ENCODE results near the gene MTA1. TPM values are rescaled to one million over a fixed set of nuclear protein-coding genes. Genes with fewer than 3 reads are reported as not detected.

Gene MTA1
- total and polyA plus RNA-seq, 11 donors = 71.8 to 191 (median 109) TPM

- DNase-seq = no peak
- WGBS, 4 donors = 60 to 63% (median 61%) methylated on average over 14 to 15 of the region's 15 CpGs
- ATAC-seq = no peak
- no peaks in the 10 kb centered on the region for H3K9me3 ChIP-seq
- TF ChIP-seq CTCF (IDR thresholded peaks at IDR 0.05) (no peak), POLR2A (IDR thresholded peaks at IDR 0.05) (no peak)
- H3K4me1 ChIP-seq = peaks cover 25 to 92% (median 81%) of the 10 kb centered on the region in 12 donors
- peak overlapping the region; percentile 94 to 100 (median 97) for H3K27ac ChIP-seq
- H3K27me3 ChIP-seq = peaks cover 0 to 21% (median 0%) of the 10 kb centered on the region in 9 donors
- H3K36me3 ChIP-seq = peaks cover 0 to 22% (median 15%) of the 10 kb centered on the region in 9 donors
- intact Hi-C loops (cut with DNase I) = loop anchor here in 1 of 10 donors (10.0 kb wide), 1 partner anchor 65 kb away; the partner anchor contains the start of gene MTA1
- H3K4me3 ChIP-seq = peak overlapping the region in 3 of 12 donors; percentile 38 to 54 (median 54)
Measured at GRCh38 chr14:105480199-105480746, 60.6 kb downstream of the MTA1 start.

- intact Hi-C loops (cut with DNase I) = loop anchor here in 1 of 10 donors (10.0 kb wide), 1 partner anchor 66 kb away; the partner anchor contains the start of gene MTA1
- Histone ChIP-seq H3K4me1 (peaks cover 25 to 97% (median 86%) of the 10 kb centered on the region in 12 donors), H3K27ac (peak overlapping the region; percentile 94 to 100 (median 97)), H3K27me3 (peaks cover 0 to 12% (median 0%) of the 10 kb centered on the region in 9 donors), H3K36me3 (peaks cover 0 to 22% (median 15%) of the 10 kb centered on the region in 9 donors), H3K4me3 (peak overlapping the region; percentile 0 to 56 (median 42)), H3K9me3 (no peaks in the 10 kb centered on the region)
- TF ChIP-seq CTCF (IDR thresholded peaks at IDR 0.05) (peak; percentile 98 to 100 (median 99)), POLR2A (IDR thresholded peaks at IDR 0.05) (no peak)
- 0 to 1% (median 1%) methylated on average over 12 to 35 of the region's 35 CpGs for WGBS, 4 donors
- DNase-seq = peak; percentile 91 to 95 (median 92)
- peak; percentile 59 to 76 (median 68) for ATAC-seq
Measured at GRCh38 chr14:105480807-105481801, 61.5 kb downstream of the MTA1 start.

- peak overlapping the region; percentile 94 to 100 (median 97) for H3K27ac ChIP-seq
- H3K36me3 ChIP-seq = peaks cover 0 to 22% (median 15%) of the 10 kb centered on the region in 9 donors
- H3K4me1 ChIP-seq = peaks cover 29 to 97% (median 91%) of the 10 kb centered on the region in 12 donors
- 0 to 4% (median 3%) methylated on average over 11 to 18 of the region's 18 CpGs for WGBS, 4 donors
- intact Hi-C loops (cut with DNase I) = loop anchor here in 1 of 10 donors (10.0 kb wide), 1 partner anchor 67 kb away; the partner anchor contains the start of gene MTA1
- TF ChIP-seq CTCF (IDR thresholded peaks at IDR 0.05) = peak in 5 of 12 donors; percentile 9 to 48 (median 36)
- peak in 1 of 2 donors; percentile 39 for TF ChIP-seq POLR2A (IDR thresholded peaks at IDR 0.05)
- peak overlapping the region in 11 of 12 donors; percentile 8 to 56 (median 44) for H3K4me3 ChIP-seq
- H3K27me3 ChIP-seq = peaks cover 0 to 6% (median 0%) of the 10 kb centered on the region in 9 donors
- H3K9me3 ChIP-seq = no peaks in the 10 kb centered on the region
- peak; percentile 95 to 97 (median 96) for DNase-seq
- peak; percentile 12 to 70 (median 36) for ATAC-seq
Measured at GRCh38 chr14:105481886-105482457, 62.3 kb downstream of the MTA1 start.

All from heart left ventricle (tissue), 16 donors.